ENCODE data around the gene LMNA. TPM values are rescaled to one million over a fixed set of nuclear protein-coding genes. Genes with fewer than 3 reads are reported as not detected.

LMNA gene
- total RNA-seq, 1 experiment from 2014 or later: 225 TPM

DNA sequence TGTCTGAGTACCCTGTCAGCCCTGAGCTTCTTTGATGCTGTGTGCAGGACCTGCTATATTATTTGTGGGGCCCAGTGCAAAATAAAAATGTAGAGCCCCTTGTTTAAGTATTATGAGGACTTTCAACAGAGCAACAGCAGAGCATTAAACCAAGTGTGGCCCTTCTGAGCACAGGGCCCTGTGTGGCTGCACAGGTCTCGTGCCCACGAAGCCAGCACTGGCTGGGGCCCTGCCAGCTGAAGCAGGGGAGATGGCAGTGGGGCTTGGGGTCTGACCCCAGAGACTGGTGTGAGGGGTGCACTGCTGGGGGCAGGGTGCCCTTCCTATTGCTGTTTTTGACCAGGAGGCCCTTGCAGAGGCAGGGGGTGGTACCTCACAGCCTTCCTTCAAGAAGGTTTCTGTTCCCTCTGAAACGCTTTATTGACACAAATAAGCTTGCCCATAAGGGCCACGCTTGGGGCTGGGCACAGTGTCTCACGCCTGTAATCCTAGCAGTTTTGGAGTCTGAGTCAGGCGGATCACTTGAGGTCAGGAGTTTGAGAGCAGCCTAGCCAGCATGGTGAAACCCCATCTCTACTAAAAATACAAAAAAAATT, 36.7 kb downstream of the LMNA start:
- no peak for DNase-seq (ENCODE audit: low spot score)
- H3K27ac ChIP-seq (ENCODE audit: low read depth, low read length, poor library complexity, severe bottlenecking): no peak overlapping the region
- H3K9me3 ChIP-seq (ENCODE audit: low read depth, low read length, poor library complexity, severe bottlenecking): no peaks in the 10 kb centered on the region
- no peaks in the 10 kb centered on the region for H3K36me3 ChIP-seq (ENCODE audit: insufficient read depth, low read length, poor library complexity, severe bottlenecking)
- no TSS peak for BruUV-seq (replicated peaks)
- CTCF ChIA-PET: no interaction called here
- TF ChIP-seq EZH2 (IDR thresholded peaks at IDR 0.05; ENCODE audit: borderline replicate concordance, low read depth, low read length, poor library complexity, severe bottlenecking): no peak
- TF ChIP-seq, protein P1, sequence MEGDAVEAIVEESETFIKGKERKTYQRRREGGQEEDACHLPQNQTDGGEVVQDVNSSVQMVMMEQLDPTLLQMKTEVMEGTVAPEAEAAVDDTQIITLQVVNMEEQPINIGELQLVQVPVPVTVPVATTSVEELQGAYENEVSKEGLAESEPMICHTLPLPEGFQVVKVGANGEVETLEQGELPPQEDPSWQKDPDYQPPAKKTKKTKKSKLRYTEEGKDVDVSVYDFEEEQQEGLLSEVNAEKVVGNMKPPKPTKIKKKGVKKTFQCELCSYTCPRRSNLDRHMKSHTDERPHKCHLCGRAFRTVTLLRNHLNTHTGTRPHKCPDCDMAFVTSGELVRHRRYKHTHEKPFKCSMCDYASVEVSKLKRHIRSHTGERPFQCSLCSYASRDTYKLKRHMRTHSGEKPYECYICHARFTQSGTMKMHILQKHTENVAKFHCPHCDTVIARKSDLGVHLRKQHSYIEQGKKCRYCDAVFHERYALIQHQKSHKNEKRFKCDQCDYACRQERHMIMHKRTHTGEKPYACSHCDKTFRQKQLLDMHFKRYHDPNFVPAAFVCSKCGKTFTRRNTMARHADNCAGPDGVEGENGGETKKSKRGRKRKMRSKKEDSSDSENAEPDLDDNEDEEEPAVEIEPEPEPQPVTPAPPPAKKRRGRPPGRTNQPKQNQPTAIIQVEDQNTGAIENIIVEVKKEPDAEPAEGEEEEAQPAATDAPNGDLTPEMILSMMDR (conservative IDR thresholded peaks at IDR 0.05; ENCODE audit: low read depth, low read length): no peak
- H3K27me3 ChIP-seq (replicated peaks; ENCODE audit: insufficient read depth, low read depth, low read length, poor library complexity): no peaks in the 10 kb centered on the region
- peaks cover 10% of the 10 kb centered on the region for H3K4me1 ChIP-seq (ENCODE audit: insufficient read depth, low read length, poor library complexity, severe bottlenecking)
- intact Hi-C loops (cut with micrococcal nuclease; ENCODE audit: unreplicated experiment): no loop called here
- POLR2A ChIA-PET (ENCODE audit: low non-redundant PET): no interaction called here
- no peak overlapping the region for H3K4me3 ChIP-seq (ENCODE audit: low read depth, low read length, poor library complexity, severe bottlenecking)

DNA sequence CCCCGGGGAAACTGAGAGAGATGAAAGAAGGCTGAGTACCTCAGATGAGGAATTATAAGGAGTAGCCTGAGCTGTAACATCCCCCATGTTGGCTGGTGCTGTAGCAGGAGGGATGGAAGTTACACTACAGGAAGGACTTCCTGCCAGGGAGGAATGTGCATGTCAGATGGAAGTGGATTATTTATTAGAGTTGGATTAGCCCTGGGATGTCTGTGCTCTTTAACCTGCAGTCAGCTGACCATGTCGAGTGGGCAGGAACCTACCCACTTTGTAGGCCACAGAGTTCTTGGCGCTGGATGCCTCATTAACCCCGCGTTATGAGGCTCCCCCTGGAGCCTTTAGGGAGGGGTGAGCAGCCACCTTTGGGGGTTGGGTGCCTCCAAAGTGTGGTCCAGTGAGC, 38.1 kb downstream of the LMNA start:
- ChIA-PET CTCF (no interaction called here), POLR2A (ENCODE audit: low non-redundant PET) (interaction anchor here (0.5 kb wide), 1 partner anchor 17 kb away, joined by 3 read pairs; no protein-coding TSS in a partner anchor)
- DNase-seq (ENCODE audit: low spot score): no peak
- no TSS peak for BruUV-seq (replicated peaks)
- Histone ChIP-seq H3K27me3 (replicated peaks; ENCODE audit: insufficient read depth, low read depth, low read length, poor library complexity) (no peaks in the 10 kb centered on the region), H3K4me1 (ENCODE audit: insufficient read depth, low read length, poor library complexity, severe bottlenecking) (no peaks in the 10 kb centered on the region), H3K9me3 (ENCODE audit: low read depth, low read length, poor library complexity, severe bottlenecking) (no peaks in the 10 kb centered on the region), H3K36me3 (ENCODE audit: insufficient read depth, low read length, poor library complexity, severe bottlenecking) (no peaks in the 10 kb centered on the region), H3K27ac (ENCODE audit: low read depth, low read length, poor library complexity, severe bottlenecking) (no peak overlapping the region), H3K4me3 (ENCODE audit: low read depth, low read length, poor library complexity, severe bottlenecking) (no peak overlapping the region)
- TF ChIP-seq, protein P1 (conservative IDR thresholded peaks at IDR 0.05; ENCODE audit: low read depth, low read length): no peak
- TF ChIP-seq EZH2 (IDR thresholded peaks at IDR 0.05; ENCODE audit: borderline replicate concordance, low read depth, low read length, poor library complexity, severe bottlenecking): no peak
- intact Hi-C loops (cut with micrococcal nuclease; ENCODE audit: unreplicated experiment): no loop called here

DNA sequence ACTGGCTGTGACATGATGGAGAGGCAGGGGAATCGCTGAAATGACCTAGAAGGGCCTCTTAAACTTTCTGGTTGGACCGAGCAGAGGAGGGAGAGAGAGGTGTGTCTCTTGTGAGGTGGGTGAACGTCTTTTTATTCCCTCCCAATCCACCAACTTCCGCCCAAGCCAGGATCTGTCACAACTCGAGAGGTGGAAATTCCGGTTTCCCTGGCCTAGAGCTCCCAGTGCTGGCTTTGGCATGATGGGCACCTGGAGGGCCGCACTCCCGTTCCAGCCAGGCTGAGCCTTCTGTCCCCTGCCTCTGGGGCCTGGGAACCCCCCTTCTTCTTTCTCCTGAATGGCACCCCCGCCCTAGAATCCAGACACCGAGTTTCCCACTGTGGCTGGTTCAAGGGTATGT, 38.9 kb downstream of the LMNA start, which contains the start of gene SEMA4A:
SEMA4A (plus strand) TSS at position 224 of the 400 bp plus-strand sequence. CDS start 994 bp downstream, outside the sequence.
- TF ChIP-seq EZH2 (IDR thresholded peaks at IDR 0.05; ENCODE audit: borderline replicate concordance, low read depth, low read length, poor library complexity, severe bottlenecking): no peak
- TF ChIP-seq, protein P1 (conservative IDR thresholded peaks at IDR 0.05; ENCODE audit: low read depth, low read length): no peak
- intact Hi-C loops (cut with micrococcal nuclease; ENCODE audit: unreplicated experiment): no loop called here
- CTCF ChIA-PET: no interaction called here
- Histone ChIP-seq H3K36me3 (ENCODE audit: insufficient read depth, low read length, poor library complexity, severe bottlenecking) (no peaks in the 10 kb centered on the region), H3K9me3 (ENCODE audit: low read depth, low read length, poor library complexity, severe bottlenecking) (no peaks in the 10 kb centered on the region), H3K27ac (ENCODE audit: low read depth, low read length, poor library complexity, severe bottlenecking) (no peak within 1 kb of the TSS), H3K4me1 (ENCODE audit: insufficient read depth, low read length, poor library complexity, severe bottlenecking) (no peaks in the 10 kb centered on the region), H3K4me3 (ENCODE audit: low read depth, low read length, poor library complexity, severe bottlenecking) (no peak within 1 kb of the TSS), H3K27me3 (replicated peaks; ENCODE audit: insufficient read depth, low read depth, low read length, poor library complexity) (no peaks in the 10 kb centered on the region)
- DNase-seq (ENCODE audit: low spot score): no peak
- POLR2A ChIA-PET (ENCODE audit: low non-redundant PET): no interaction called here
- no TSS peak for BruUV-seq (replicated peaks)

Data from A673 (cell line).